Measurements from ENCODE around the gene ITM2B.
"Not testable (repeated sequence)": the region's sequence is repeated elsewhere in the genome, so short reads cannot be mapped to it uniquely, and the experiment has no call there.

The ITM2B gene

DNA sequence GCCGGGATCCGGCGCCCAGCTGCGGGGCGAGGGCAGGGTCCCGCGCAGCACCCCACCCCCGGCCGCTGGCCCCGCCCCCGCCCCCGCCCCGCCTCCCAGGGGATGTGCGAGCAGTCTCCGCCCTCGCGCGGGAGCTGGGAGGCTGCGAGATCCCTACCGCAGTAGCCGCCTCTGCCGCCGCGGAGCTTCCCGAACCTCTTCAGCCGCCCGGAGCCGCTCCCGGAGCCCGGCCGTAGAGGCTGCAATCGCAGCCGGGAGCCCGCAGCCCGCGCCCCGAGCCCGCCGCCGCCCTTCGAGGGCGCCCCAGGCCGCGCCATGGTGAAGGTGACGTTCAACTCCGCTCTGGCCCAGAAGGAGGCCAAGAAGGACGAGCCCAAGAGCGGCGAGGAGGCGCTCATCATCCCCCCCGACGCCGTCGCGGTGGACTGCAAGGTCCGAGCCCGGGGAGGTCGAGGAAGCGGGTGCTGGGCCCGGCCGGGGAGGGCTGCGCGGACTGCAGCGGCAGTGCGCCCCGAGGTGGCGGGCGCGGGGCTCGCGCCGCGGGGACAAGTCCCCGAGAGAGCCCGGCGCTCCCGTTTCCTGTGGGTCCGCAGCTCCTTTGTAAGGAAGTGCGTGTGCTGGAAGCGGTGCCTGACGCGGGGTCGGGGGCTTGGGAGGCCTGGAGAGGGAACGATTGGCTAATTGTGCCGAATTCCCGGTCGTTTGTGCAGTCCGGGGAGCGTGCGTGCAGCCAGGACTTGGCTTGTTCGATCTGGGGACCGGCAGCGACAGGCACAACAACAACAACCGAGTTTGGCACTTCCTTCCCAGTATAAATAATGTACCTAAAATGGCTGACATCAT lies at the start of gene ITM2B:
Gene ITM2B, plus strand, starts transcription at position 161 of the 843 bp plus-strand sequence. Its CDS starts 155 bp downstream, at position 316.
- peak; percentile 75 for DNase-seq (ENCODE audit: low spot score)

DNA sequence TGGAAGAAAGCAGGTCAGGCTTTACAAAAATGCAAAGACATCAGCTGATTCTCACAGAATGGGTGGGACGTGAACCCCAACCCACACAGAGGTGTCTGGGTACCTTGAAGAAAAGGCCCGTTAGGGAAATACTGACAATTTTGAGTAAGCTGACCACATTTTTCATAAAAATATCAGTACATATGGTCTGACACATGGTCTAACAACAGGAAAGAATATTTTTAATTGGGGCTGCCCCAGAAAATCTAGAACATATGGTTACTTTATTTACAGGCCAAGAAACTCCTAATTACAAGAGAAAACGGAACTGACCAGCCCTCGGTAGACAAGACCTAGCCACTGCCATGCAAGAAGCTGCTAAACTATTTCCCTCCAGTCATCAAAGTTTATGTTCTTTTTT lies 48.7 kb upstream of the ITM2B start:
- no peak for DNase-seq (ENCODE audit: low spot score)

DNA sequence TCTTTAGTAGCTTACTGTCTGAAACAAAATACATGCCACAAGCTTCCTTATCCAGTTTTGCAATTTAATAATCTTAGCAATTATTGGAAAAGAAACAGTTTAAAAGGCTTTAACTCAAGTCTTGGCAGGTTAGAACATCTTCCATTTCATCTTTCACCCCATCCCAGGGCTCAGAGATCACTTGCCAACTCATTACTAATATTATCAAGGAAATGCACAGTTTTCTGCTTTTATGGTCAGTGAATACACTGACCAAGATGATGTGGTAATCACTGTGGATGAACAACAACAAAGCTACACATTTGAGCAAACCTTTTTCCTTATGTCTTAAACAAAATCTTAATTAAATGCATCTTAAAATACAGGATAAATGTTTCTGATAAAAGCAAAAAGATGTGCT lies 48.0 kb upstream of the ITM2B start:
- DNase-seq (ENCODE audit: low spot score), result no peak

DNA sequence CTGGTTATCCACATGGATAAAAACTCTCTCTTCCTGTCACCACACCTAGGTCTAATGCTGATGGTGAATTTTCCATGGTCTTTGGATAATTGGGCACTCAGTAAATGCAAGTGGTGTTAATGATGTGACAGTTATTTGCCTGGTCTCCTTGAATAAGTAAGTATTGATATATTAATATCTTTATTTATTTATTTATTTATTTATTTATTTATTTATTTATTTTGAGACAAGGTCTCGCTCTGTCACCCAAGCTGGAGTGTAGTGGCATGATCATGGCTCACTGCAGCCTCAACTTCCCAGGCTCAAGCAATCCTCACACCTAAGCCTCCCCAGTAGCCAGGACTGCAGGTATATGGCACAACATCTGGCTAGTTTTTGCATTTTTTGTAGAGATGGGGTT lies 46.3 kb upstream of the ITM2B start:
- DNase-seq (ENCODE audit: low spot score), result no peak

DNA sequence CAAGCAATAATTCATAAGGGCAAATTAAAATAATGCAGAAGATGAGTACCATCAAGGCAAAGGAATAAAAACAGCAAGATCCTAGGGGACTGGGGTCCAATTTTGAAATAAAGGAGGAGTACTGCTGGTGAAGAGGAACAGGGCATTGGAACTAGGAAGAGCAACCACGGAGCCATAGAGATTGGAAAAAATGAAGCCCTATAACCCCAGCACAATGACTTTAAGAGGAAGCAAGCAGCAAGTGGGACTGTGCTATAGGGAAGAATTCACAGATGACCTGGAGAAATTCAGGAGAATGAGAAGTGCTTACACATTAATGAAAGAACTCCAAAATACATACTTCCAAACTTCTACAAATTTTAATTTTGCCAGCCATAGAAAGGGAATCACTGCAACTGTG lies 44.9 kb upstream of the ITM2B start:
- no peak for DNase-seq (ENCODE audit: low spot score)

DNA sequence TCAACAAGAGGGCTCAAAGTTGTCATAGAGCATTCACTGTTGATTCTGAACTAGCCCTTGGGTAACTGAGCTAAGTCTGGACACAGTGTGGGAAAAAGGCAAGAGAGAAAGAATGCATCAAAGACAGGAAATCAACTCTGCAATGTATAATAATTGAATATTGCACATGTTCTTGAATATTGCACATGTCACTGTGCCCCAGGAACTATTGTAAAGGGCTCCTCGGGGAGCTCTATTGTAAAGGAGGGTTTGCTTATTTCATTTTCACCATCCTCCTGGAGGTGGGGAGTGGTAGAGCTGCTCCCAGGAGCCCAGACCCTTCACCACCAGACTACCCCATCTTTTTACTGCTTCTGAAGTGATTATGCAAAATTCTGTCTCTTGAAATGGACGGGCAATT lies 44.4 kb upstream of the ITM2B start:
- no peak for DNase-seq (ENCODE audit: low spot score)

DNA sequence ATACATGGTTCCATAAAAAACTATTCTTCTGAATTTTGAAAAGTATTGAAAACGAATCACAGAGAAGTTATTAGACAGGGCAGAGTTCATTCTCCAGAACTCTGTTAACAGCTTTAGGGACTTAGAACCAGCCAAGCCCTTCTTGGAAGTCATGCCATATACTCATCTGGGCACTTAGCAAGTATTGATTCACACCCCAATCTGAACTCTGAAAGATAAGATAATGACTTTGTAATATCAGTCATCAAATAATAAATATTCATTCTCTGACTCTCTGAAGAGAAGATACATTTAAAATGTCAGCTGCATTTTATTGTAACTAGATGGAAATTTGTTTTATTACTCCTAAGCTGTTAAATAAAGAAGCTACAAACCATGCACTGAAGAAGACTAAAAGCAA lies 43.8 kb upstream of the ITM2B start:
- no peak for DNase-seq (ENCODE audit: low spot score)

DNA sequence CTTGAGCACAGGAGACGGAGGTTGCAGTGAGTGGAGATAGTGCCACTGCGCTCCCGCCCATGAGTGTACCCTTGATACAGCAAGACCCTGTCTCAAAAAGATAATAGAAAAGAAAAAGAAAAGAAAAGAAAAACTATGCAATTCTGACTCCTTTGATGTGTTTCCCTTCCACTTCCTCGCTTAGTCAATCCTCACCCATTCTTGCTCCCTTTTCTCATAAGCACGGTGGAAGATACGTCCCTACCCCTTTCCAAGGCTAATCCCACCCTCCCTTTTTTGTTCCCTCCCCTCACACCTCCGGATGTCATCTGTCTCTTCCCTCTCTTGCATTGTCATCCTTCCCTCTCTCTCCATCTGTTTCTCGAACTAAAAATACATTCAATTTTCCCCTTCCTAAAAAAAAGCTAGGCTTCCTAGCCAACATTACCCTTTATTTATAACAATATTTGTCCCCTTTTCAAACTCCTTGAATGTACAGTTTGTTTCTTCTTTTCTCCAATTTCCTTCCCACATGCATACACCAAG lies 40.5 kb upstream of the ITM2B start:
- no peak for DNase-seq (ENCODE audit: low spot score)

DNA sequence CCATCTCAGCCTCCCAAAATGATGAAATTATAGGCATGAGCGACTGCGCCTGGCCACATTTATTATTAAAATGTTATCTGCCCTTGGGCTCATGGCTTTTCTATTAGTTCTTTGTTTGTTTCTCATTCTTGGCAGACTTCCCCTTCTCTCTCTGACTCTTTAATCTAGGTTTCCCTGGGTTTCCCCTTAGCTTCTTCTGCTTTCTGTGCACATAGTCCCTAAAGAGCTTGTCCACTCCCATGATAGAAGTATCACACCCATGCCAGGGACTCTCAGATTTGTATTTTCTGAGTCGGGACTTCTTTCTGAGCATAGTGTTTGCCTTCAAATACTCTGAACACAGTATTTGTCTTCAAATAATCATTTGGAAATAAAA lies 38.6 kb upstream of the ITM2B start:
- peak; percentile 11 for DNase-seq (ENCODE audit: low spot score)

DNA sequence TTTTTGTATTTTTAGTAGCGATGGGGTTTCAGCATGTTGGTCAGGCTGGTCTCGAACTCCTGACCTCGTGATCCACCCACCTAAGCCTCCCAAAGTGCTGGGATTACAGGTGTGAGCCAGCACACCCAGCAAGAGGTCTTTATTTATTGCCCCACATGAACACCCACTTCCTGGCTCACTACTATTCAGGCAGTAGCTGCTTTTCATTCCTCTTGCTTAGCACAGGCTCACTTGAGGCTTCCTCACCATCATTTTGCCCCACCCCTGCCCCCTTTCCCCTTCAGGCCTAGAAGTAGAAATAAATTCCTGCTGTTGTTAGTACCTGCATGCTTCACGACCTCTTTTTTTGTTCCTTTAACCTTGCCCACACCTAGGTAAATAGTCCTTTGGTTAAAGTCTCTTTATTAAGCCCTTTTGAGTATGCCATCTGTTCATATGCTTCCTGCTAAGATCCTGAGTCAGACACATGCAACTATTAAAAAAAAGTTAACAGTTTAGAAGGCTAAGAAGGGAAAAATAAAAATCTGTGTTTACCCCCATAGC lies 33.5 kb upstream of the ITM2B start:
- no peak for DNase-seq (ENCODE audit: low spot score)

DNA sequence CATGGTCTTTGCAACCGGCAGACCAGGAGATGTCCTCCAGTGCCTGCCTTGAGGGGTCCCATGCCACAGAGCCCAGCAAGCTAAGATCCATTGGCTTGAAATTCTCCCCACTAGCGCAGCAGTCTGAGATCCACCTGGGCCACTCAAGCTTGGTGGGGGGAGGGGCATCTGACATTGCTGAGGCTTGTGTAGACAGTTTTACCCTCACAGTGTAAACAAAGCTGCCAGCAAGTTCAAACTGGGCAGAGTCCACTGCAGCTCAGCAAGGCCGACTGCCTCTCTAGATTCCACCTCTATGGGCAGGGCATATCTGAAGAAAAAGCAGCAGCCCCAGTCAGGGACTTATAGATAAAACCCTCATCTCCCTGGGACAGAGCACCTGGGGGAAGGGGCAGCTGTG lies 32.0 kb upstream of the ITM2B start:
- DNase-seq (ENCODE audit: low spot score), result no peak

DNA sequence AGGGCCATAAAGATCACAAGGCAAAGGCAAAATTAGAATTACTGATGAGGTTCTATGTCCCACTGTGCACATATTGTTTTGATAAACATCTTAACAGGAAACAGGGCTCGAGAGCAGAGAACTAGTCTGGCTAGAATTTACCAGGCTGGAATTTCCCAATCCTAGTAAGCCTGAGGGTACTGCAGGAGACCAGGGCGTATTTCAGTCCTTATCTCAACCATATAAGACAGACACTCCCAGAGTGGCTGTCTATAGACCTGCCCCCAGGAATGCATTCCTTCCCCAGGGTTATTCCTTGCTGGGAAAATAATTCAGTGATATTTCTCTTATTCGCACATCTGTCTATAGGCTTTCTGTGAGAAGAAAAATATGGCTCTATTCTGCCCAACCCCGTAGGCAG lies 25.8 kb upstream of the ITM2B start:
- not testable (repeated sequence) for DNase-seq (ENCODE audit: low spot score)

DNA sequence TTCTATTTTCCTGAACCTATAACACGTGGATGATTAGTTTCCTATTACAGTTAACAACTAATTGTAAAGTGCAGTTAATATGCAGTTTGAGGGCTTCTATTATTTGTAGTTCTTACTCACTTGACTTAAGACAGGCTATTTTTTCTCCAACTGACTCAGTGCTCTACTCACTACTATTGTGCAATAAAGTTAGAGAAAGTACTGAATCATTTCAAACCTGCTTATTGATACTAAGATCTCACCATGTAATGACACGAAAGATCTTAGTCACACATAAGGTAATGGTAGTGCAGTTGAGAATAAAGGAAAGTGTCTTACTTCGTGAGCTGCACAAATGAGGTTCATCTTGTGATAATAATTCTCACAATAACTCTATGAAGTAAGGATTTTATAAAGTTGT lies 22.8 kb upstream of the ITM2B start:
- DNase-seq (ENCODE audit: low spot score), result no peak

DNA sequence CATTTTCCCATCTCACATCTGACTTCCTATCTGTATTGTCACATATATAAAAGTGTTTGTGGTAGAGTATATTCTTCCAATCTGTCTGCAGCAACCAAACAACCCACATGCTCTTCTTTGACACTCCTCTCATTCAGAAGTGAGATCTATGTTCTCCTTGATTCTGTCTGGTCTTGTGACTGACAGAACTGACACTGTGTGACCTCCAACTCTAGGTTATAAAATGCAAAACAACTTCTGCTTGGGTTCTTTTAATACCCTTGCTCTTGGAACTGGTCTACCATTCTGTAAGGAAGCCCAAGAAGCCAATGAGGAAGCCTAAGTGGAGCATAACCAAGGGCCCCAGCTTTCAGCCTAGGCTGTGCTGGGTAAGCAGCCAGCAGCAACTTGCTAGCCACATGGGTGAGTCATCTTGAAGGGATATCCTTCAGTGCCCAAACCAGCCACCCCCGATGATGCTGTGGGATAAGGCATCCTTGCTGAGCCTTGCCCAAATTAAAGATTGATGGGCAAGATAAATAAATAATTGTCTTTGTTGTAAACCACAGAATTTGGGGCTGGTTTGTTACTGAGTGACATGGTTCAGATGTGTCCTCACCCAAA lies 18.4 kb upstream of the ITM2B start:
- DNase-seq (ENCODE audit: low spot score), result no peak

DNA sequence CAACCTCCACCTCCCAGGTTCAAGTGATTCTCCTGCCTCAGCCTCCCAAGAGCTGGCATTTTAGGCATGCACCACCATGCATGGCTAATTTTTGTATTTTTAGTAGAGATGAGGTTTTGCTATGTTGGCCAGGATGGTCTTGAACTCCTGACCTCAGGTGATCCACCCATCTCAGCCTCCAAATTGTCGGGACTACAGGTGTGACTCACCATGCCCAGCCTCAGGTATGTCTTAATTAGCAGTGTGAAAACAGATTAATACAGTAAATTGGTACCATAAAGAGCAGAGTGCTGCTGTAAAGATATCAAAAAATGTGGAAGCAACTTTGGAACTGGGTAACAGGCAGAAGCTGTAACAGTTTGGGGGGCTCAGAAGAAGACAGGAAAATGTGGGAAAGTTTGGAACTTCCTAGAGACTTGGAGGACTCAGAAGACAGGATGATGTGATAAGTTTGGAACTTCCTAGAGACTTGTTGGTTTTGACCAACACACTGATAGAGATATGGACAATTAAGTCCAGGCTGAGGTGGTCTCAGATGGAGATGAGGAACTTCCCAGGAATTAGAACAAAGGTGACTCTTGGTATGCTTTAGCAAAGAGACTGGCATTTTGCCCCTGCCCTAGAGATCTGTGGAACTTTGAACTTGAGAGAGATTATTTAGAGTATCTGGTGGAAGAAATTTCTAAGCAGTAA lies 17.3 kb upstream of the ITM2B start:
- not testable (repeated sequence) for DNase-seq (ENCODE audit: low spot score)

DNA sequence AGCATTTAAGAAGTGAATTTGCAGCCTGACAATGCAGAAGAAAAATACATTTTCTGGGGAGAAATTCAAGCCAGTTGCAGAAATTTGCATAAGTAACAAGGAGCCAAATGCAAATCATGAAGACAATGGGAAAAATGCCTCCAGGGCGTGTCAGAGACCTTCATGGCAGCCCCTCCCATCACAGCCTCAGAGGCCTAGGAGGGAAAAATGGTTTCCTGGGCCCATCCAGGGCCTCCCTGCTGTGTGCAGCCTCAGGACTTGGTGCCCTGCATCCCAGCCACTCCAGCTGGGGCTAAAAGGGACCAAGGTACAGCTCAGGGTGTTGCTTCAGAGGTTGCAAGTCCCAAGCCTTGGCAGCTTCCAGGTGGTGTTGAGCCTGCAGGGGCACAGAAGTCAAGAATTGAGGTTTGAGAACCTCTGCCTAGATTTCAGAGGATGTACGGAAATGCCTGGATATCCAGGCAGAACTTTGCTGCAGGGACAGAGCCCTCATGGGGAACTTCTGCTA lies 16.7 kb upstream of the ITM2B start:
- DNase-seq (ENCODE audit: low spot score), result no peak

DNA sequence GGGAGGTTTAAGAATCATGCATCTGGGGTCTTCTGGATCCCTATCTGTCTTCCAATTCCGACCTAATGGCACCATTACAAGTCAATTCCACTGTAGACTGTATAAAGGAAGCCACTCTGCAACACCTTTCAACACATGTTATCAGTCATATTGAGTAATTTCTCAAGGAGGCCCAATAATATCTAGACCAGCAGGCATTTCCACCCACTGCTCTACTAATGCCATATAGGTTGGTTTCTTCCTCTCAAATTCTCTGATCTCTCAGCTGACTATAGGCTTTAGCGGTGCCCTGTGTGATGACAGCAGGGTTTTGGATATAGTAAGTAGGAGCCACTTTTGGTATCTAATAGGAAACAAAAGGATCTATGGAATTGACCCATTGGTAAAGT lies 12.4 kb upstream of the ITM2B start:
- DNase-seq (ENCODE audit: low spot score), result no peak

DNA sequence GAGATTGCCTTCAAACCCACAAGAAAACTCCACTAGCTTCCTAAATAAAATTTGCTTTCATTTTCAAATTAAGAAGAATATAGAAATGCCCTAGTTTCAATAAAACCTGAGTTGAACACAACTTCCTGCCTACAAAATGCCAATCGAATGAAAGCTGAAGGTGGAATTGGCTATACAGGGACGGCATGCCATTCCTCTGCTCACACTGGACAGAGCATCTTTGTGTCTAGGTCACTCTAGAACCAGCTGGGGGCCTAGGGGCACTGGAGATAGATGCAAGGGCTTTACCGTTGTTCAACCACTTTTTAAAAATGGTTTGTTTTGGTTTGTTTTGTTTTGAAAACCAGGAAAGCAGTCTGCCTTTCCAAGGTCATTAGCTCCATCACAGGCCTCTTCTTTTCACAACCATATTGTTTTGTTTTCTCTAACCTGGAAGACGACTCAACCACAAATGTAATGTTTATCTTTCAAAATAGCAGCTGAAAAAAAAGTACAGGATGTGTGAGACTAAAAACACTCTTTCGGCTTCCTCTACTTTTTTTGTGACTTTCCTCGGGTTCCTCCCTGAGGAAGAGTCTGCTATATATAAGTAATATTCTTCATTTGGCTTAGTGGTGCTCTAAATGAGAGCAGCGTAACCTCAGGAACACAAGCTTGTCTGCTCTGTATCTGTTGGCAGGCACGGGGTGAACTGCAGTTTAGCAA lies 11.9 kb upstream of the ITM2B start:
- no peak for DNase-seq (ENCODE audit: low spot score)

DNA sequence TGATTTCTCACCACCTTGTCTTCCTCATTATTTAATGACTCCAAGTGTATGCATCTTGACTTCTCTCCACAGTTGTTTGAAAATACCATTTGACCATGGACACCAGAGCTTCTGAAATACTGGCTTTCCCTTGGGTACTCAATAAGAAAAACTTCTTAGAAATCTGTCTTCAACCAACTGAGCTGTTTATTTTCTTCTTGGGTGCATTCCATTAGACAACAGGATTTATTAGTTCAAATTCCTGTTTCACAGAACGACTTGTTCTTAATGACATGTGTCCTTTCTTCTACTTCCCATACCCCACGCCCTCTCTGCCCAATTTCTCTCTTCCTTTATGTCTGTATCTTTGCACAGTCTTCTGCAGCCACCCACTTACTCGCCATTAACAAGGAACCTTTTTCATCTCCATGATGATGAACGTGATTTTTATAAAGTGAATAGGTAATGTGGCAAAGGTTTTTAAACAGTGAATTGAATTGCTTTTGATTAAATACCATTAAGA lies 11.3 kb upstream of the ITM2B start:
- no peak for DNase-seq (ENCODE audit: low spot score)

DNA sequence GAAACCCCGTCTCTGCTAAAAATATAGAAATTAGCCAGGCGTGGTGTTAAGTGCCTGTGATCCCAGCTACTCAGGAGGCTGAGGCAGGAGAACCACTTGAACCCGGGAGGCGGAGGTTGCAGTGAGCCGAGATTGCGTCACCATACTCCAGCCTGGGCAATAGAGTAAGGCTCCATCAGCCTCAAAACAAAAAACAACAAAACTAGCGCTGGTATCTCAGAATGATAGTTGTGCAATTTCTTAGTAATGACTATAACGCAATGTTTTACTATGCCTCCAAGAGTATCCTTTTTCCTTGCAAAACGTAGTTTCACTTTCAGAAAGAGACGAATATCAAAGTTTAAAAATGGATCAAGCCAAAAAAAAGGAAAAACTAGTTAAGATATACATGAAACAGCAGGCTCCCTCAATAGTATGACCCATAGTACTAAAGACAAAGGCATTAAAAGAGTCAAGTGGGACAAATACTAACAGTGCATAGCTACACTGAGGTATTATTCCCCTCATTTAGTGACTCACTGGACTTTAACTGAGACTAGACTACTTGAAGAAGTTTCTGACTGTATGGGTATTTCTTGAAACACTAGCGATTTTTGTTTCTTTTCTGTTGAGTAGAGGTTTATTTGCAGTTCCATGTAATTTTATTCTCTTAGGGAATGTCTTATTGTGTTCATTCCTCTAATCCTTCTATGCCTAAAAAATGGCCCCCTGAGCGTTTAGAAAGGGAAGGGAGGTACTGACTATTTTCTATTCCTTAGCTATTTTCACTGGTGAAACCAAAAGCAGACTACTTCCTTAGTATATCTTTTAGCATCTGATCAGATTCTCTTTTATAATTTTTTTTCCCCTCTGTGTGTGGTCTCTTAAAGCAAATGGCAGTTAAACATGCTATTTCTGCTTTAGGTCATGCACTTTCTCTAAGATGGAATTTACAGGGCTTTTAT lies 10.4 kb upstream of the ITM2B start:
- no peak for DNase-seq (ENCODE audit: low spot score)

DNA sequence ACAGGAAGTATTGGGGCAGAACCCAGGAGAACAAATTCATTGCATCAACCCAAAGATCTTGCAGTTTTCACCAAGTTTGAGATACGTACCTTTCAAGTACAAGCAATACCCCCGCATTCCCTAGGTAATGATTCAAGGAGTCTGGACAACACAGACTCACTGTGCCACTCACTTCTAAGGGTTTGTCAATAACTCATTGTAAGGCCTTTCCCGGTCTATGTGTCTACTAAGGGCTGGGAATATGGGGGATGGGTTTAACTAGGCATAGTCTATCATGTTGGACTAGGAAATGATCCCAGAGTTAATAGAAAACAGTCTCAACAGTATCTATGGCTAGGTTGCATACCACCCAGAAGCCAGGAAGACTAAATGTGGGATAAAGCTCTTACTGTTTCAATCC lies 8.3 kb upstream of the ITM2B start:
- DNase-seq (ENCODE audit: low spot score), result no peak

Measured in NAMALWA (cell line).